IgD-negative memory B cell (primary cell): ENCODE data around the gene HIVEP3. TPM values are rescaled to one million over a fixed set of nuclear protein-coding genes. Genes with fewer than 3 reads are reported as not detected.

Experiments used
- H3K27ac Mint-ChIP-seq, 3 donors: one replicate each; pipeline ENCODE4 v1.8.0; 2020 to 2022; ENCODE audit warnings: mild to moderate bottlenecking in 3 of 3, mixed read lengths in 3 of 3, moderate library complexity in 1 of 3
- H3K27me3 Mint-ChIP-seq: one replicate; pipeline ENCODE4 v1.8.0; 2021; ENCODE audit warnings: mixed read lengths
- H3K36me3 Mint-ChIP-seq: one replicate; pipeline ENCODE4 v1.8.0; 2020; ENCODE audit warnings: mild to moderate bottlenecking, mixed read lengths
- H3K4me1 Mint-ChIP-seq, 3 donors: one replicate each; pipeline ENCODE4 v1.8.0; 2020 to 2022; ENCODE audit warnings: mixed read lengths in 3 of 3, mild to moderate bottlenecking in 1 of 3
- H3K4me3 Mint-ChIP-seq, 4 donors: one replicate each; pipeline ENCODE4 v1.8.0; 2020 to 2022; ENCODE audit warnings: mild to moderate bottlenecking in 4 of 4, mixed read lengths in 4 of 4, moderate library complexity in 3 of 4
- H3K9me3 Mint-ChIP-seq, 3 donors: one replicate each; pipeline ENCODE4 v1.8.0; 2020 to 2021; ENCODE audit warnings: mixed read lengths in 3 of 3, mild to moderate bottlenecking in 1 of 3
- polyA plus RNA-seq: library from polyadenylated mRNA; unstranded; fragments of 300-500 nt; fragmentation: Illumina TruSeq; gene quantifications from one replicate; pipeline ENCODE4 v1.2.3, GENCODE V29; 2021

HIVEP3 gene
- polyA plus RNA-seq, 1 donor from 2014 or later, result 1.4 TPM

GRCh38 chr1:41657679-41658295 is 260.9 kb downstream of the HIVEP3 start:
- H3K4me1 Mint-ChIP-seq, result peaks cover 42 to 62% (median 53%) of the 10 kb centered on the region in 3 donors
- no peaks in the 10 kb centered on the region for H3K27me3 Mint-ChIP-seq
- H3K4me3 Mint-ChIP-seq, result peak overlapping the region in 2 of 4 donors; percentile 30 to 99
- peak overlapping the region in 1 of 3 donors; percentile 80 for H3K27ac Mint-ChIP-seq
- H3K9me3 Mint-ChIP-seq, result no peaks in the 10 kb centered on the region
- H3K36me3 Mint-ChIP-seq, result peaks cover 3% of the 10 kb centered on the region

GRCh38 chr1:41656825-41657500 is 261.8 kb downstream of the HIVEP3 start:
- H3K4me1 Mint-ChIP-seq, result peaks cover 44 to 62% (median 57%) of the 10 kb centered on the region in 3 donors
- peak overlapping the region in 2 of 4 donors; percentile 36 to 77 for H3K4me3 Mint-ChIP-seq
- H3K27ac Mint-ChIP-seq, result peak overlapping the region in 1 of 3 donors; percentile 6
- H3K36me3 Mint-ChIP-seq, result peaks cover 3% of the 10 kb centered on the region
- no peaks in the 10 kb centered on the region for H3K27me3 Mint-ChIP-seq
- no peaks in the 10 kb centered on the region for H3K9me3 Mint-ChIP-seq

GRCh38 chr1:41656068-41656467 is 262.7 kb downstream of the HIVEP3 start:
- Mint-ChIP-seq H3K4me3 (peak overlapping the region in 2 of 4 donors; percentile 14 to 24), H3K9me3 (no peaks in the 10 kb centered on the region), H3K4me1 (peaks cover 44 to 57% (median 55%) of the 10 kb centered on the region in 3 donors), H3K36me3 (peaks cover 3% of the 10 kb centered on the region), H3K27ac (peak overlapping the region in 1 of 3 donors; percentile 73), H3K27me3 (no peaks in the 10 kb centered on the region)

- peaks cover 3% of the 10 kb centered on the region for H3K36me3 Mint-ChIP-seq
- peak overlapping the region in 1 of 3 donors; percentile 73 for H3K27ac Mint-ChIP-seq
- no peaks in the 10 kb centered on the region for H3K9me3 Mint-ChIP-seq
- H3K4me1 Mint-ChIP-seq, result peaks cover 42 to 54% (median 52%) of the 10 kb centered on the region in 3 donors
- H3K27me3 Mint-ChIP-seq, result no peaks in the 10 kb centered on the region
- H3K4me3 Mint-ChIP-seq, result no peak overlapping the region
These were observed 263.1 kb downstream of the HIVEP3 start for GRCh38 chr1:41655632-41656031.

- Mint-ChIP-seq H3K27ac (no peak overlapping the region), H3K4me1 (peaks cover 35 to 46% (median 46%) of the 10 kb centered on the region in 3 donors), H3K9me3 (no peaks in the 10 kb centered on the region), H3K4me3 (no peak overlapping the region), H3K36me3 (no peaks in the 10 kb centered on the region), H3K27me3 (no peaks in the 10 kb centered on the region)
These were observed 265.1 kb downstream of the HIVEP3 start for GRCh38 chr1:41653574-41653973.

- H3K9me3 Mint-ChIP-seq, result no peaks in the 10 kb centered on the region
- no peaks in the 10 kb centered on the region for H3K27me3 Mint-ChIP-seq
- H3K4me3 Mint-ChIP-seq, result no peak overlapping the region
- no peak overlapping the region for H3K27ac Mint-ChIP-seq
- no peaks in the 10 kb centered on the region for H3K36me3 Mint-ChIP-seq
- H3K4me1 Mint-ChIP-seq, result peaks cover 26 to 42% (median 39%) of the 10 kb centered on the region in 3 donors
These were observed 266.1 kb downstream of the HIVEP3 start for GRCh38 chr1:41652384-41653265.

- H3K27ac Mint-ChIP-seq, result peak overlapping the region in 1 of 3 donors; percentile 11
- peak overlapping the region in 1 of 4 donors; percentile 18 for H3K4me3 Mint-ChIP-seq
- no peaks in the 10 kb centered on the region for H3K27me3 Mint-ChIP-seq
- no peaks in the 10 kb centered on the region for H3K9me3 Mint-ChIP-seq
- no peaks in the 10 kb centered on the region for H3K36me3 Mint-ChIP-seq
- H3K4me1 Mint-ChIP-seq, result peaks cover 26 to 46% (median 32%) of the 10 kb centered on the region in 3 donors
These were observed 268.5 kb downstream of the HIVEP3 start for GRCh38 chr1:41650028-41650880.

- H3K4me1 Mint-ChIP-seq, result peaks cover 21 to 49% (median 33%) of the 10 kb centered on the region in 3 donors
- H3K9me3 Mint-ChIP-seq, result no peaks in the 10 kb centered on the region
- peak overlapping the region in 1 of 3 donors; percentile 33 for H3K27ac Mint-ChIP-seq
- H3K4me3 Mint-ChIP-seq, result peak overlapping the region in 2 of 4 donors; percentile 53 to 63
- H3K36me3 Mint-ChIP-seq, result no peaks in the 10 kb centered on the region
- no peaks in the 10 kb centered on the region for H3K27me3 Mint-ChIP-seq
These were observed 269.2 kb downstream of the HIVEP3 start for GRCh38 chr1:41649396-41650027.

- no peaks in the 10 kb centered on the region for H3K27me3 Mint-ChIP-seq
- H3K4me1 Mint-ChIP-seq, result peaks cover 17 to 46% (median 33%) of the 10 kb centered on the region in 3 donors
- H3K4me3 Mint-ChIP-seq, result no peak overlapping the region
- H3K27ac Mint-ChIP-seq, result no peak overlapping the region
- no peaks in the 10 kb centered on the region for H3K36me3 Mint-ChIP-seq
- no peaks in the 10 kb centered on the region for H3K9me3 Mint-ChIP-seq
These were observed 269.9 kb downstream of the HIVEP3 start for GRCh38 chr1:41648844-41649243.

- Mint-ChIP-seq H3K9me3 (no peaks in the 10 kb centered on the region), H3K27me3 (no peaks in the 10 kb centered on the region), H3K27ac (peak overlapping the region in 1 of 3 donors; percentile 62), H3K4me3 (no peak overlapping the region), H3K36me3 (no peaks in the 10 kb centered on the region), H3K4me1 (peaks cover 10 to 43% (median 33%) of the 10 kb centered on the region in 3 donors)
These were observed 270.5 kb downstream of the HIVEP3 start for GRCh38 chr1:41648230-41648629.

- H3K4me3 Mint-ChIP-seq, result no peak overlapping the region
- peak overlapping the region in 1 of 3 donors; percentile 53 for H3K27ac Mint-ChIP-seq
- H3K36me3 Mint-ChIP-seq, result no peaks in the 10 kb centered on the region
- peaks cover 10 to 41% (median 32%) of the 10 kb centered on the region in 3 donors for H3K4me1 Mint-ChIP-seq
- H3K9me3 Mint-ChIP-seq, result no peaks in the 10 kb centered on the region
- H3K27me3 Mint-ChIP-seq, result no peaks in the 10 kb centered on the region
These were observed 271.2 kb downstream of the HIVEP3 start for GRCh38 chr1:41647221-41648135.

GRCh38 chr1:41646186-41646585 is 272.5 kb downstream of the HIVEP3 start:
- H3K4me3 Mint-ChIP-seq, result peak overlapping the region in 1 of 4 donors; percentile 46
- no peak overlapping the region for H3K27ac Mint-ChIP-seq
- no peaks in the 10 kb centered on the region for H3K9me3 Mint-ChIP-seq
- peaks cover 10 to 38% (median 38%) of the 10 kb centered on the region in 3 donors for H3K4me1 Mint-ChIP-seq
- H3K27me3 Mint-ChIP-seq, result no peaks in the 10 kb centered on the region
- no peaks in the 10 kb centered on the region for H3K36me3 Mint-ChIP-seq

GRCh38 chr1:41645062-41645461 is 273.7 kb downstream of the HIVEP3 start:
- H3K27me3 Mint-ChIP-seq, result no peaks in the 10 kb centered on the region
- H3K4me1 Mint-ChIP-seq, result peaks cover 8 to 39% (median 29%) of the 10 kb centered on the region in 3 donors
- no peaks in the 10 kb centered on the region for H3K9me3 Mint-ChIP-seq
- H3K36me3 Mint-ChIP-seq, result no peaks in the 10 kb centered on the region
- H3K27ac Mint-ChIP-seq, result peak overlapping the region in 2 of 3 donors; percentile 71 to 86
- H3K4me3 Mint-ChIP-seq, result peak overlapping the region in 1 of 4 donors; percentile 79
